ENCODE data around the gene THAP4. TPM values are rescaled to one million over a fixed set of nuclear protein-coding genes. Genes with fewer than 3 reads are reported as not detected.
A peak's percentile ranks its signal among the peaks of the same experiment; 100 is the strongest.

Gene THAP4
- total and polyA plus RNA-seq, 8 donors = 36.3 to 48.4 (median 42.2) TPM

- Histone ChIP-seq H3K27ac (no peak overlapping the region), H3K4me1 (peaks cover 15 to 27% of the 10 kb centered on the region in 2 donors), H3K9me3 (no peaks in the 10 kb centered on the region), H3K4me3 (no peak overlapping the region), H3K27me3 (peaks cover 0 to 68% of the 10 kb centered on the region in 2 donors), H3K36me3 (no peaks in the 10 kb centered on the region)
- no peak for TF ChIP-seq CTCF (IDR thresholded peaks at IDR 0.05)
- DNase-seq = peak in 2 of 4 donors; percentile 36 to 53
- intact Hi-C loops (cut with DNase I) = no loop called here
- ATAC-seq = no peak
These were observed 90.0 kb downstream of the THAP4 start for GRCh38 chr2:241546771-241547498.

GRCh38 chr2:241545523-241546473, 91.2 kb downstream of the THAP4 start:
- H3K27me3 ChIP-seq = peaks cover 7 to 68% of the 10 kb centered on the region in 2 donors

GRCh38 chr2:241545106-241545505, 91.9 kb downstream of the THAP4 start:
- Histone ChIP-seq H3K36me3 (no peaks in the 10 kb centered on the region), H3K27ac (no peak overlapping the region), H3K9me3 (no peaks in the 10 kb centered on the region), H3K4me1 (peaks cover 9 to 29% of the 10 kb centered on the region in 2 donors), H3K27me3 (peaks cover 7 to 72% of the 10 kb centered on the region in 2 donors), H3K4me3 (no peak overlapping the region)
- no peak for TF ChIP-seq CTCF (IDR thresholded peaks at IDR 0.05)
- intact Hi-C loops (cut with DNase I) = no loop called here
- no peak for ATAC-seq
- peak in 3 of 4 donors; percentile 8 to 70 (median 62) for DNase-seq

More at GRCh38 chr2:241545523-241546473, 91.2 kb downstream of the THAP4 start:
- TF ChIP-seq CTCF (IDR thresholded peaks at IDR 0.05) = no peak
- intact Hi-C loops (cut with DNase I) = no loop called here
- Histone ChIP-seq H3K9me3 (no peaks in the 10 kb centered on the region), H3K36me3 (no peaks in the 10 kb centered on the region), H3K27ac (no peak overlapping the region), H3K4me1 (peaks cover 13 to 27% of the 10 kb centered on the region in 2 donors), H3K4me3 (no peak overlapping the region)
- ATAC-seq = no peak
- peak in 1 of 4 donors; percentile 34 for DNase-seq

GRCh38 chr2:241542278-241542605, 94.7 kb downstream of the THAP4 start:
- intact Hi-C loops (cut with DNase I) = no loop called here
- Histone ChIP-seq H3K4me1 (peaks cover 9 to 27% of the 10 kb centered on the region in 2 donors), H3K27me3 (peaks cover 7 to 74% of the 10 kb centered on the region in 2 donors), H3K4me3 (no peak overlapping the region), H3K27ac (no peak overlapping the region), H3K9me3 (no peaks in the 10 kb centered on the region), H3K36me3 (no peaks in the 10 kb centered on the region)
- DNase-seq = peak in 2 of 4 donors; percentile 66 to 77
- ATAC-seq = peak; percentile 51
- no peak for TF ChIP-seq CTCF (IDR thresholded peaks at IDR 0.05)
